Astrocyte (in vitro differentiated cells and primary cell): Measurements from ENCODE around the gene FAM184B. TPM values are rescaled to one million over a fixed set of nuclear protein-coding genes. Genes with fewer than 3 reads are reported as not detected.
A peak's percentile ranks its signal among the peaks of the same experiment; 100 is the strongest.

ENCODE experiments used
- DNase-seq: peaks from one replicate; pipeline ENCODE4 v3.0.0-alpha.2; 2010; ENCODE audit warnings: low read depth
- FAIRE-seq: peaks from 2 replicates; lab custom pipeline; 2011; peaks lifted over from hg19 to GRCh38; lab: Jason Lieb, UNC
- H2AFZ ChIP-seq: 2 replicates; pipeline ENCODE4 v1.6.0; 2012; ENCODE audit warnings: low read depth, low read length, inconsistent platforms
- H3K27ac ChIP-seq: 2 replicates; pipeline ENCODE4 v1.5.1; 2011; ENCODE audit warnings: low read depth, low read length, inconsistent platforms
- H3K27me3 ChIP-seq: 2 replicates; pipeline ENCODE4 v1.6.0; 2011; ENCODE audit warnings: low read length, inconsistent platforms; ENCODE audit not compliant: insufficient read depth
- H3K36me3 ChIP-seq: 2 replicates; pipeline ENCODE4 v1.5.1; 2011; ENCODE audit warnings: low read length, inconsistent platforms; ENCODE audit not compliant: insufficient read depth
- H3K4me1 ChIP-seq: 2 replicates; pipeline ENCODE4 v1.5.1; 2011; ENCODE audit warnings: low read length, inconsistent platforms; ENCODE audit not compliant: insufficient read depth
- H3K4me2 ChIP-seq: 2 replicates; pipeline ENCODE4 v1.6.0; 2012; ENCODE audit warnings: low read length, inconsistent platforms
- H3K4me3 ChIP-seq: 2 replicates; pipeline ENCODE4 v1.5.1; 2011; ENCODE audit warnings: low read depth, mild to moderate bottlenecking, low read length, inconsistent platforms; ENCODE audit not compliant: insufficient read depth
- H3K79me2 ChIP-seq: 2 replicates; pipeline ENCODE4 v1.6.0; 2012; ENCODE audit warnings: mild to moderate bottlenecking, low read length, inconsistent platforms; ENCODE audit not compliant: insufficient read depth
- H3K9ac ChIP-seq: 2 replicates; pipeline ENCODE4 v1.6.0; 2012; ENCODE audit warnings: mild to moderate bottlenecking, low read length, inconsistent platforms
- H3K9me3 ChIP-seq: 2 replicates; pipeline ENCODE4 v1.5.1; 2012; ENCODE audit warnings: low read depth, mild to moderate bottlenecking, low read length, inconsistent platforms; ENCODE audit not compliant: insufficient read depth
- H4K20me1 ChIP-seq: 2 replicates; pipeline ENCODE4 v1.6.0; 2012; ENCODE audit warnings: low read length, inconsistent platforms; ENCODE audit not compliant: insufficient read depth
- H3K27ac Mint-ChIP-seq: one replicate; pipeline ENCODE4 v1.8.0; 2021; ENCODE audit warnings: mild to moderate bottlenecking, mixed read lengths; ENCODE audit not compliant: unreplicated experiment
- H3K27me3 Mint-ChIP-seq: one replicate; pipeline ENCODE4 v1.8.0; 2021; ENCODE audit warnings: low read depth, mixed read lengths; ENCODE audit not compliant: unreplicated experiment
- H3K36me3 Mint-ChIP-seq: one replicate; pipeline ENCODE4 v1.8.0; 2021; ENCODE audit warnings: low read depth, mixed read lengths; ENCODE audit not compliant: unreplicated experiment
- H3K4me1 Mint-ChIP-seq: one replicate; pipeline ENCODE4 v1.8.0; 2021; ENCODE audit warnings: low read depth, mixed read lengths; ENCODE audit not compliant: unreplicated experiment
- H3K4me3 Mint-ChIP-seq: one replicate; pipeline ENCODE4 v1.8.0; 2021; ENCODE audit warnings: mild to moderate bottlenecking, moderate library complexity, mixed read lengths; ENCODE audit not compliant: unreplicated experiment
- H3K9me3 Mint-ChIP-seq: one replicate; pipeline ENCODE4 v1.8.0; 2021; ENCODE audit warnings: mild to moderate bottlenecking, mixed read lengths; ENCODE audit not compliant: unreplicated experiment
- CTCF ChIP-seq: IDR thresholded peaks from 2 replicates; pipeline ENCODE4 v1.5.1; 2011; ENCODE audit warnings: low read depth, mild to moderate bottlenecking, inconsistent platforms, low read length, moderate library complexity; ENCODE audit not compliant: insufficient read depth
- EZH2 ChIP-seq: IDR thresholded peaks from 2 replicates; pipeline ENCODE4 v1.6.1; 2012; ENCODE audit warnings: mild to moderate bottlenecking, low read length, inconsistent platforms; ENCODE audit not compliant: insufficient read depth
- total RNA-seq: library from RNA; stranded (reverse); gene quantifications from 2 replicates; pipeline ENCODE4 v1.2.1, GENCODE V29; 2021

The FAM184B gene
- total RNA-seq, 1 donor from 2014 or later = 0.54 TPM

GRCh38 chr4:17794730-17795129, 13.3 kb upstream of the FAM184B start:
- no peak overlapping the region for H3K4me3 ChIP-seq
- H3K9me3 Mint-ChIP-seq = no peaks in the 10 kb centered on the region
- no peaks in the 10 kb centered on the region for H3K79me2 ChIP-seq
- no peak overlapping the region for H3K27ac ChIP-seq
- H4K20me1 ChIP-seq = no peaks in the 10 kb centered on the region
- no peak overlapping the region for H3K4me3 Mint-ChIP-seq
- H3K4me1 Mint-ChIP-seq = no peaks in the 10 kb centered on the region
- no peak overlapping the region for H3K9ac ChIP-seq
- no peak overlapping the region for H2AFZ ChIP-seq
- H3K4me2 ChIP-seq = no peak overlapping the region
- TF ChIP-seq CTCF (no peak), EZH2 (no peak)
- H3K27ac Mint-ChIP-seq = no peak overlapping the region
- H3K4me1 ChIP-seq = no peaks in the 10 kb centered on the region
- H3K27me3 ChIP-seq = no peaks in the 10 kb centered on the region
- H3K27me3 Mint-ChIP-seq = no peaks in the 10 kb centered on the region
- no peaks in the 10 kb centered on the region for H3K9me3 ChIP-seq
- peaks cover 7% of the 10 kb centered on the region for H3K36me3 ChIP-seq
- H3K36me3 Mint-ChIP-seq = no peaks in the 10 kb centered on the region
- FAIRE-seq (no peak), DNase-seq (no peak)

- Histone ChIP-seq H3K4me3 (no peak overlapping the region), H3K27ac (no peak overlapping the region), H3K4me1 (peaks cover 5% of the 10 kb centered on the region), H3K27me3 (no peaks in the 10 kb centered on the region), H3K4me2 (no peak overlapping the region), H4K20me1 (no peaks in the 10 kb centered on the region), H2AFZ (no peak overlapping the region), H3K9me3 (no peaks in the 10 kb centered on the region), H3K79me2 (no peaks in the 10 kb centered on the region), H3K9ac (no peak overlapping the region), H3K36me3 (no peaks in the 10 kb centered on the region)
- TF ChIP-seq EZH2 (no peak), CTCF (no peak)
- no peak for FAIRE-seq
- H3K36me3 Mint-ChIP-seq = no peaks in the 10 kb centered on the region
- peaks cover 28% of the 10 kb centered on the region for H3K4me1 Mint-ChIP-seq
- H3K4me3 Mint-ChIP-seq = no peak overlapping the region
- no peak overlapping the region for H3K27ac Mint-ChIP-seq
- no peaks in the 10 kb centered on the region for H3K9me3 Mint-ChIP-seq
- peak; percentile 50 for DNase-seq
- no peaks in the 10 kb centered on the region for H3K27me3 Mint-ChIP-seq
Observed at GRCh38 chr4:17788956-17789355, 7.5 kb upstream of the FAM184B start.

- Histone ChIP-seq H2AFZ (no peak overlapping the region), H4K20me1 (no peaks in the 10 kb centered on the region), H3K4me2 (peak overlapping the region; percentile 11), H3K9ac (no peak overlapping the region), H3K27ac (no peak overlapping the region), H3K9me3 (no peaks in the 10 kb centered on the region), H3K36me3 (no peaks in the 10 kb centered on the region), H3K4me3 (no peak overlapping the region), H3K4me1 (peaks cover 5% of the 10 kb centered on the region), H3K27me3 (no peaks in the 10 kb centered on the region), H3K79me2 (no peaks in the 10 kb centered on the region)
- DNase-seq (peak; percentile 50), FAIRE-seq (no peak)
- H3K36me3 Mint-ChIP-seq = no peaks in the 10 kb centered on the region
- H3K27ac Mint-ChIP-seq = peak overlapping the region; percentile 55
- TF ChIP-seq EZH2 (no peak), CTCF (no peak)
- no peaks in the 10 kb centered on the region for H3K27me3 Mint-ChIP-seq
- peaks cover 28% of the 10 kb centered on the region for H3K4me1 Mint-ChIP-seq
- H3K9me3 Mint-ChIP-seq = no peaks in the 10 kb centered on the region
- no peak overlapping the region for H3K4me3 Mint-ChIP-seq
Observed at GRCh38 chr4:17787315-17787714, 5.9 kb upstream of the FAM184B start.
